ENCODE data around the gene MCC.

Gene MCC

DNA sequence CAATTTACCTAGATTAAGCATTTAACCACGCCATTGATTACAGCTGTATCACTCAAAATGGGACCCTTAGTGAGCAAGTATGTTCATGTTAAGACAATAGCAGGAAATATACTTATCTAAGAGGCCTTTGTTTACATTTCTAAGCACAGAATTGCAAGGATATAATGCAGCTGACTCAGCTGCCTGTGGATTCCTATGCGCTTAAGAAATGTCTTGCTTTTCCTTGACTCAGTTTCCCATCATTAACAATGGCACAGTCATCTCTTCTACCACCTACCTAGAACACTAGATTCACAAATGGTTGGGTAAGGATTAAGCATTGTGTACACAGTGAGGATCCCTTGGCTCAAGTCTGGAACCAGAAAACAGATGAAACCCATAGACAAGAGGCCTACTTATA lies 217.2 kb downstream of the MCC start:
- no peak for DNase-seq (ENCODE audit: low read depth)

DNA sequence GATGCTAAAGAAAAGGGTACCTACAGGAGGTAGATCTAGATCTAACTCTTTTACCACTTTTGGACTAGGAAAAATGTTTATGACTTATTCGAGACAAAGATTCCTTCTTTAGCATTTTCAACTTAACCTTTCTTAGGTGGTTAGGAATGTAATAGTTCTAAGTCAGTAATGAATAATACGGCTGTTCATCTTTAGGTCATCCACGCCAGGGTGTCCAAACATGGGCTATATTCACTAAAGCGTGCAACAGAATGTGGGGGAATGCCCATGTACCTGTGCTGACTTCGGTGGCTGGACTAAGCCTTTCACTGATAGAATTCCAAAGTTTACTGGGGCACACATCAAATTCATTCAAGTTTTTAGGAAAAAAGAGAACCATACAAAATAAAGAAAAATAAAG lies 218.2 kb downstream of the MCC start:
- no peak for DNase-seq (ENCODE audit: low read depth)

DNA sequence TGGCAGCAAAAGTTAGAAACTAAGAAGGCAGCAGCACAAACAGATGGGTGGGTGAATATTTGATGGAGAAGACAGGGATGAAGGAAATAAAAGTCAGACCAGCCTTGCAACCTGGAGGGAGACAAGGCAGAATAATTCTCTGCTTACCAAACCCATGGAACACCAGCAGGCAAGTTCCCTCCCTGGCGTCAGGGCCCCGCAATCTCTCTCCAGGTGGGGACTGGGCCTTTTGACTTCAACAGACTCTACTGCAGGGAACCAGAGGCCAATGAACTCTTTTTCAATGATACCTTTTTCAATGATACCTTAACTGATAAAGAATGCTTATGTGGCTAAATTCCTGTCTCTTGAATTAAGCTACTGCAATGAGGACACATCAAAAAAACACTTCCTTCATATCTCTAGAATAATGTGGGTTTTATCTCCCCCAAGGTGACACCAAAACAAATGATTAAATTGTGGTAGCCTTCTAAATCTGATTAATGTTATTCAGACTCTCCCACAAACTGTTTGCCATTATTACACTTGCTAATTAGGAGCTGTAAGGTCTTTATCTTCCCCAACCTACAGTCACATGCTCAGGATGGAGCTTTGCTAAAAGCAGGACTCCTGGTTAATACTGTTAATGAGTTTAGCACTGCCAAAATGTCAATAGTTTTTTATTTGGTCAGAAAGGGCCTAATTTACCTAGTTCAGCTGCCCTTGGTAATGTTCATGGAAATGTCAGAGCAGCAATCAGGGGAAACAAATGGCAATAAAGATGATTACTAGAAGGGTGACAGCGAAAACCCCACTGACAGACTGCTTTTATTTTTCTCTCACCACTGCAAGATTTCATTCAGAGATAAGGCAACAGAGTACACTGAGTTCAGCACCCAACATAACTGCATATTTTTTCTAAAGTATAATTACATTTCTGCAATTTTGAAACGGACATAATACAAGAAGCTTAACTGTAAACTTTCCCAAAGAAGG lies 218.9 kb downstream of the MCC start:
- no peak for DNase-seq (ENCODE audit: low read depth)

DNA sequence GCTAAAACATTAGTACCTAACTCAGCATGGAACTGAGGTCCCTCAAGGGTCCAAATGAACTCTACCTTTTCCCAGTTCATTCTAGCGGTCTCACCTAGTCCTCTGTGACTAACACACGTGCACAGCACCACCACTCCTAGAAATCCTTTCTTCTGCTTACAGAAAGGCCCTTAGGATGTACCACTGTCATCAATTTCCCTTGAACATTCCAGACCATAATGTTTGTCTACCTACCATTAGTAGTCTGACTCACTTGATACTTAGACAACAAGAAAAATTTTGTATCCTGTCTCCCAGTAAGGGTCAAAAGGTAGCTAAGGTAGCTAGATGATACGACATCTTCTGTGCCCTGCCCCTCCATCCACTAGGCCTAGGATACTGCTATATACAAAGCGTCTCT lies 220.0 kb downstream of the MCC start:
- no peak for DNase-seq (ENCODE audit: low read depth)

DNA sequence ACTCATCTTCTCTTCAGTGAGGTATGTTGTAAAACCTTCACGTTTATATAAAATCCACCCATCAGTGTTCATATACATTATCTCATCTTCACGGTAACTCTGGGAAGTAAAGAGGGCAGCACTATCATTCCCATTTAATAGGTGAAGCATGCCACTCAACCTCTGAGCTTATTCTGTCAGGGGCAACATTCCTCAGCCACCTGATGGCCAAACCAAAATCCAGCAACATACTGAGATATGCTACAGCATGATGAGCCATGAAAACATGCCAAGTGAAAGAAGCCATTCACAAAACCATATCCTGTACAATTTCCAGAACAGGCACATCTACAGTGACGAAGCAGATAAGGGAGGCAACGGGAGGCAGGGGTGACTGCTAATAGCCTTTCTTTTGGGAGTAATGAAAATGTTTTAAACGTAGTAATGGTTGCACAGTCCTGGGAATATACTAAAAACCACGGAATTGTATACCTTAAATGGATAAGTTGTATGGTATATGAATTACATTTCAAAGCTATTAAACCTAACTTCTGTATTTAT lies 220.8 kb downstream of the MCC start:
- DNase-seq (ENCODE audit: low read depth), result no peak

DNA sequence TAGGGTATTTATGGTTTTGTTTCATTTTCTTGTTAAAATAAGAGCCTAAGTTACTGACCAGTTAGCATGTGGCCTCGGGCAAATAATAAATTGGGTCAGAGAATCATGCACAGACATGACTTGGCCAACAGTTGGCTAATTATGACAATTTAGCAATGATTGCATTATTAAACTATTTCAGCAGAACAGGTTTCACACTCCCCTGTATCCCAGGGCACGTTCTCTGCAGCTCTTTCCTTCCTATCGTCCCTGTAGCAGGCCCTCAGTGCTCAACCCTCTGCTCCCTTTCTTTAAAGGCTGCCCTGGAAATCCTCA lies 221.4 kb downstream of the MCC start:
- DNase-seq (ENCODE audit: low read depth), result no peak

DNA sequence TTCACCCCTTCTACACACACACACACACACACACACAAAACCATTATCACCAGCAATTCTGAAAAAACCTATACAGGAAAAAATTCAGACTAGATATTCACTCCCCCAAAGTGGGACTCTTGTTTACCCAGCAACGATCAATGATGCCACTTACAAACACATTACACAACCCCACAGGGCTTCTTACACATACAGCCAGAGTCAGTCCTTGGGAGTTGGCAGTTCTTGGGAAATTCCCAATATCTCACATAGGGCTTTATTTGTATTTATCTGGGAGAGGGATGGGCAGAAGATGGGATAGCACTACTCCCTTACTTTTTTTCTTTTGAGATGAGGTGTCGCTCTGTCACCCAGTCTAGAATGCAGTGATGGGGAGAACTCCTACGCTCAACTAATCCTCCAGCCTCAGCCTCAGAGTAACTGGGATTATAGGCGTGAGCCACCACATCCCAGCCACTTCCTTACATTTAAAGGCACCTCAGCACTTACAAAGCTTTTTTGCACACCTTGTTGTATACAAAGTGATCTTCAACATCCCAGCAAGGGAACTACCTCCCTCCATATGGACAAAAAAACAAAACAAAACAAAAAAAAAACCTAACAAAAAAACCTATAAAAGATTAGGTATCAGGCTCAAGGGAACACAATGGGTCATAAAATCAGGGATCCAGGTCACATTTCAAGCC lies 221.9 kb downstream of the MCC start:
- no peak for DNase-seq (ENCODE audit: low read depth)

DNA sequence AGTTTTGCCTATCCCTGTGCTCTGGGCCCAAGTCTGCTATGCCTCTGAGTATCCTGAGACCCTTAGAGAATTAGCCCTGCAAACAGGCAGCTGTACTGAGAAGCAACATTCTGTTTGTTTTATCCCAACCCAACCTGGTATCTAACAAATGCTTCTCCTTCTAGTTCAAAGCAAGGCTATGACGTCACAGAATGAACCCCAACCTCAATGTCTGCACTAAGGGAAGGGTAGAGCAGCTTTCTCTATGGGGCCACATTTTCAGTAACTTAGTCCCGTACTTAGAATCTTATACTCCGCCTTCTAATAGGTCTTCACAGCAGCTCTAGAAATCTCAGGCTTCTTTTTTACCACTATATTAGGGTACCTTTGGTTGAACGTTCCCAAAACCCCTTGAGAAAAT lies 223.1 kb downstream of the MCC start:
- no peak for DNase-seq (ENCODE audit: low read depth)

DNA sequence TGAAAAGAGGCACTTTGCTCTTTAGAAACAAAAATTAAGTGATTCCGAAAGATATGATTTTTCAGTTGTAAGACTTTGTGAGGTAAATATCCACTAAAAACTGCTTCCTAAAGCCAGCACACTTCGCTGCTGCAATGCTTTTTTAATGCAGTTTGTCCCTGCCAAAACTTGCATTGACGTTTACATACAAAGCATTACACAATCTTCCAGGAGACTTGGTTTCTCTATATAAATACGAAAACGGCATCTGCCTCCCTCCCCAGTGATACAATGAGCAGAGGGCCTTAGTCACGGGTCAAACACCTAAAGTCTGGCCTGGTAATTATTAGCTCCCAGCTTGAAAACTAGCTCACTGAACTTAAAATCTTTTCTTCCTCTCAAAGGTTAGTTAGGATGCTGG lies 224.2 kb downstream of the MCC start:
- no peak for DNase-seq (ENCODE audit: low read depth)

DNA sequence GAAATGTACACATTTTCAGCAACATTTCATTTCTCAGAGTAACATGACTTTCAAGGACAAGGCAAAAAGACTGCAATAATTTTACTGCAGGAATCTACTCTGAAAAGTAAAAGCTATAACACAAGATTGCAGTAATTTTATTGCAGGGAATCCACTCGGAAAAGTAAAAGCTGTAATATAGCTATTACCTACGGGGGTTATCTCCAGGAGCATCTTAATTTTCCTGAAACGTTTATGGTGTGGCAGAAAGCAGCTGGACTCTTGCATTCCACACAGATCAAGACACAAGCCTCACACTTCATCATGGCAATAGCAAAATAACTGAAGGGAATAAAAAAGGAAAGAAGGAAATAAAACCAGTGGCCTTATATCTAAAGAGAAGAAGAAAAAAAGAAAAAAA lies 224.7 kb downstream of the MCC start:
- DNase-seq (ENCODE audit: low read depth), result no peak

DNA sequence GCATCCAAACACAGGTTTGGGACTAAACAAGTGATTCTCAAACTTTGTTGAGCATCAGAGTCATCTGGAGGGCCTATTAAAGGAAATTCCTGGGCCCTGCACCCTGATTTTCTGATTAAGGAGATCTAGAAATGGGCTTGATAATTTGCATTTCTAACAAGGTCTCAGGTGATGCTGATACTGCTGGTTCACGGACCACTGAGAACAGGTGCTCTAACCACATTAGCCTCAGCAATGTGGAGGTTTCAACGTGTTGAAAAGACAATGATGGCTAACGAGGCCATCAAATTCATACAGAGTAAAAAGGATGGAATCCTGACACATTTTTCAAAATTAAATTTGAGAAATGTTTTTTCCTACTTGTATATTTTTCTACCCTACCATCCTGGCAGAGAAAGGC lies 225.6 kb downstream of the MCC start:
- DNase-seq (ENCODE audit: low read depth), result no peak

DNA sequence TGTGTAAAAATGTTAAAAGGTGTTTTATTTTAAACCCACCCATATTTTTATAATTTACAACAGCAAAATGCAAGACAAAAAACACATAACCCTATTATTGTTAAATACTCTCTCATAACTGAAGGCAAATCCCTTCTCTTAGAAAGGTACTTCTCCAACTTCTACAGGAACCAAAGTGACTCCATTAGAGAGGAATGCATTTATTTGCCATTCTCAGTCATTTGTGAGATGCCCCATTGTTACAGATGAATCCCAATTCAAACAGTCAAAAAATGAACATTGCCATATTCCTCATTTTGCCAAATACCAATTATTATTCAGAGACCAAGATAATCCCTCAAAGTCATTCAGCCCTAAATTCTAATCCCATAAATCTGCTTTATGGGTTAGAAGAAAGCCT lies 229.2 kb downstream of the MCC start:
- no peak for DNase-seq (ENCODE audit: low read depth)

DNA sequence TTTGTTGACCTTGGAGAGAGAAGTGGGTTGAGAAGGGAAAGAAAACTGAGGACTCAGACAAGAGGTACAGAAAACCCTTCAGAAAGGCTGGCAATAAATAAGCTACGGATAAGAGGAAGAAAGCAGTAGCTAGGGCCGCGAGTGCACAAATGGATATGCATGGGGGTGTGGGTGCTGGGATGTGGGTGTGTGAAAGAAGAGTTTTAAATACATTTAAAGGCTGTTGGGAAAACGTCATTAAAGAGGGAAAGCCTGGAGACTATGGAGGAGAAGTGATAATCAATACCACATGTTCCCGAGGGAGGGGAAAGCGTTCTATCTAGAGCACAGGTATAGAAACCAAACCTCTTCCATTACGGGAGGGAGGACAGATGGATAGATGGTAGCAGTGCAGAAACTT lies 230.7 kb downstream of the MCC start:
- DNase-seq (ENCODE audit: low read depth), result no peak

DNA sequence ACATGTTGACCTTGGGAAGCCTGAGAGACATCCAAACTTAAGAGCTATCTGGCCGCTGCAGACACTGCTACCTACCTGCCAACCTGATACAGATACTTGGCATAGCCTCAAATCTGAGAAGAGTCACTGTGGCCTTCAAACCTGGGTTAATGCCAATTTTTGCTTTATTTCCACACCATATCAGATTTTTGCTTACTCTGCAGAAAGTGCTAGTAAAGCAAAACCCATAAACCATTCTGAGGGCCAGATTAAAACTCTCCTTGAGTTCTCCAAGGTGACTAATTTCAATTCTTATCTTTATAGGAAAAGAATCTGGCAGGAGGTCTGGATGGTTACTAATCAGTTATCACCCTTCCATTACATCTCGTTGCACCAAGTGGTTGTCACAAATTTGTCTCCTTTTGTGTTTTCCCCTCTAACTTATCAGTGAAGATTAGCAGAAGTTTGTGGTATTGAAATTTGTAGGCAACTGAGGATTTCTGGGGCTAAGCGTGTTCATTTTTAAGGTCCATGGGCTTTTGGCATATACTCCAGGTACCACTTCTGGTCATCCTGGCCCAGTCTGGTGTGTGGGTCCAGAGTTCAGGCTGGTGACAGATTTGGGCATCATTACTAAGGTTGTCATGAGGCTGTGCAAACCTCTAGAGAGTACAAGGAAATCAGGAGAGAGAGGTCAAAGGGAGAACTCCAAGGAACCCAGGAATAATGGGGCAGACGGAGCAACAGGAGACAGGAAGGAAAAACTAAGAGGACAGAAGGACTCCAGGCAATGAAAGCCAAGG lies 231.4 kb downstream of the MCC start:
- DNase-seq (ENCODE audit: low read depth), result no peak

DNA sequence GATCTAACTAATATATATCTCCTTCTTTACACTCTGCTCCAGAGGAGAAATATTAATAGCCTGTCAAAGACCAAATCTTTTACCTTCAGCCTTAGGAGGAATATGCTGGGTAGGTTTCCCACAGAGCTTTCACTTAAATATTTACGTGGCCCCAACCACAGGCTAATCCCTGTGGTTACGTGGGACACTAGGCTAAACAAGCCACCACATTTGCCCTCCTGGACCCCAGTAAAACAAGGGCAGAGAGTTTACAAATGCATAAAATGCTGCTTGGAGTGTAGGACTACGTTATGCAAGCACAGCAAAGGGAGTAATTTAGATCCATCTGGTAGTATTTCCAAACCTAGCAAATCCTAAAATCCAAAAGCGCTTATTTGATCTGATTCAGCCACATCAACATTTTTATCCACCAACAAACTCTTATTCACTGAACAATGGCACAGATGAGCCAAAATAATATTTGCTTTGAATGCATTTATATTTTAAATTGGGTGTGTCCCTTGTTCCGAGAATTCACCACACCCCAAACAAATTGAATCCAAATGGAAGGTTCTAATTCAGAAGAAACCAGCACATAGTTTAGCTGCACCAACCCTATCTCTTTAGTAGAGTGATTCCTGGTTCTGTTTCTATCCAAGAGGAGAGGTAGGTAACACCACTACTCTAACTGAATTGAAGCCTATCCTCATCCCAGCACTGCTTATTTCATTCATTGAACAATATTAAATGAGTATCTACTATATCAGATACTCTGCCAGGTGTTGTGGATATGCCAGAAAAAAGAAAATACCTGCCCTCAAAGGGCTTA lies 232.5 kb downstream of the MCC start:
- DNase-seq (ENCODE audit: low read depth), result no peak

DNA sequence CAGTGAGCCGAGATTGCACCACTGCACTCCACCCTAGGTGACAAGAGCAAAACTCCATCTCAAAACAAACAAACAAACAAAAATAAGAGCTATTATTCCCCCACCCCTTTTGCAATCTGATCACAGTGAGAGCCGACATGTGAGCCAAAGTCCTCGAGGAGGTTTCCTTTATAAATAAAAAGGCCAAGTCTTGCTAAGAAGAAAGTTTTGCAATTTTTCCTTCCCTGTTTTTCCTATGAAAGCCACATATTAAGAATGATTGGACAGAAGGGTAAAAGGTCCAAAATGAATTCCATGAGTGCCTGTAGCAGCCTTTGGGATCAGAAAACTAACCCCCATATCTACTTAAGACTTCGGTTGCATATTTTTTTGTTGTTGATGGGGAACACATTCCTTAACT lies 233.1 kb downstream of the MCC start:
- DNase-seq (ENCODE audit: low read depth), result no peak

DNA sequence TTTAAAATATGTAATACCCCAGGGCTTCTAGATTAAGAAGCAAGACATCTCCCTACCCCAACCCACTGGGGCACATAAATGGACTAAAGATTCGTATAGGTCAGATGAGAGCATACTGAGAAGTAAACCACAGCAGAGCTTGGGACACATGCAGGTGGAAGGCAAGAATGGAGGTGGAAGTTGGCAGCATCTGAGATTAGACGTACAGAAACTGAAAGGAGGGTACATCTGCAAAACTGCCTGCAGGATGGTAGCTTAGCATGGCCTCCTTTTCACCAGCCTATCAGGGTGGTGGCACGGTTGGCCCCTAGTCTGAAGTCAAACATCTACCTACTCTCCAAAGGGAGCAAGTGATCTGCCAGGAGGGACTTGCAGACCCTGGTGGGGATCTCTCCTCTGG lies 235.2 kb downstream of the MCC start:
- no peak for DNase-seq (ENCODE audit: low read depth)

DNA sequence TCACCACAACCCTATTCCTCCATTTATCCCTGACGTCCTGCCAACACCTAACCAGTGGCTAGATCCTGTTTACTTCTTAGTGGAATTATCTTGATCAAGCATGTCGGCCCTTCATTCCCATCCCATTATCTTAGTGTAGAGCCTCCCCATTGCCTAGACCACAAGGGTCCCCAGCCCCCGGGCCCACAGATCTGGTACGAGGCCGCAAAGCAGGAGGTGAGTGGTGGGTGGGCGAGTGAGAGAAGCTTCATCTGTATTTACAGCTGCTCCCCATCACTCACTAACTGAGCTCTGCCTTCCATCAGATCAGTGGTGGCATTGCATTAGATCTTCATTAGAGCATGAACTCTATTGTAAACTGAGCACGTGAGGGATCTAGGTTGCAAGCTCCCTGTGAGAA lies 236.2 kb downstream of the MCC start:
- no peak for DNase-seq (ENCODE audit: low read depth)

DNA sequence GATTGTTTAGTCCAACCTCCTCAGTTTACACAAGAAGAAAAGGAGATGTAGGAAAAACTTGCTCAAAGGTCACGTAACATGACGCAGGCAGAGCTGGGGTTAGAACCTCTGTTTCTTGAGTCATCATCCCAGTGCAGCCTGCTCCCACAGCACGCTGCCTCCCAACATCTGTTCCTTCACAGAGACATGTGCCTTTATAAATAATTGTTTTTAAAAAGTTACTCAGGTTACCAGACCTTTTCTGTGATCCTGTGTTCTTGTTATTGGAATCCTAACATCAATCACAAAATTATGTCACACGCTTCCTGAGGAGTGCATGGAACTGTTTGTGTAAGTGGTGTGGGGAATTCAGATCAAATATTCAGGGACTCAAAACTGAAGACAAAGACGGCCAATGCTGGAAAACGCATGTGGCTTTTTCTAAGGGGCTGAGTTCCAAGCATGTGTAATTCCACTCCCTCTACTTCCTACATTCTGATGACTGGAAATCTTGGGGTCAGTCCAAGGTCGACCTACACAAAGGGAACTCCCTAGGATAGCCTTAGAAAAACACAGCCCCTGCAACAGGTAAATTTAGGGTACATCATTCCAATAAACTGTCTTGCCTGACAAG lies 237.8 kb downstream of the MCC start:
- DNase-seq (ENCODE audit: low read depth), result no peak

DNA sequence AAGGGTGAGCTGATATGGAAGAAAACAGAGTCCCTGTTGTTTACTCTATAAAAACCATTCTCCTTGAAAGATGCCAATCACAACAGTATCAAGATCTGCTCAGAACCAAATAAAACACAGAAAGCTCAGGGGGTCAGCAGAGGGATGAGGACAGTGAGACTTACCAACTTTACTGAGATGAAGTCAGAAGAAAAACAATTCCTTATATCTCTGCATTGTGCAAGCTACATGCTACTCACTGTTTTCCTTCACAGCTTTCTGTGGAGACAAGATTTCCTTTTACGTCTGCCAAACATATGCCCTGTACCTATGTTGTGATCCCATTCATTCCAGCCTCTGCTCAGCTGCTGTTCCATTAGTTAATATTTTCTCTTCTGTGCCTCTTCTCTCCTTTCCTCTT lies 239.0 kb downstream of the MCC start:
- DNase-seq (ENCODE audit: low read depth), result no peak

DNA sequence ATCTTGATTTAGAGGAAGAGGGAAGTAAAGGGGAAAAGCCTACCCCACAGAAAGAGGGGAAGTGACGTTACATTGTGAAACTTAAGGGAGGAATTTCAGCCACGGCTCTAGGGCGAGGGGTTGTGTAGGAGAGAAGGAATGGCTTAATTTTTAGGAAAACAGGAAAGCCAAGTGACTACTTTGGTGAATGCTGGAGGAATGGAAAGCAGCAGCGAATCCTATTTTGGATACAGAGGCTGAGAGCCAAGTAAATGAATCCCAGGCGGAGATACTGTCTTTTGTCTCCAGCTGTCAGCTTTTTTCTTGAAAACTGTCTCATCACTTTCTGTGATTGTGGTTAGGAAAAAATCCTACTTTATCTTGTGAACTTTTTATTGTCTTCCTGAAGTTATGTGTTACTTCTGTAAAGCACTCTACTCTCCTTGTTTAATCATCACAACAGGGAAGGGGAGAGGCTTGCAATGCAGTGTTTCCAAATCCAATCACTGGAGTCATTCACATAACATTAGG lies 241.8 kb downstream of the MCC start:
- DNase-seq (ENCODE audit: low read depth), result no peak
